ENCODE measurements around the gene DTX3.
A peak's percentile ranks its signal among the peaks of the same experiment; 100 is the strongest.

Gene DTX3

GRCh38 chr12:57620936-57621496 lies 16.4 kb downstream of the DTX3 start:
- no peak for DNase-seq

GRCh38 chr12:57621497-57622292 lies 17.1 kb downstream of the DTX3 start:
- peak; percentile 46 for DNase-seq

DNA sequence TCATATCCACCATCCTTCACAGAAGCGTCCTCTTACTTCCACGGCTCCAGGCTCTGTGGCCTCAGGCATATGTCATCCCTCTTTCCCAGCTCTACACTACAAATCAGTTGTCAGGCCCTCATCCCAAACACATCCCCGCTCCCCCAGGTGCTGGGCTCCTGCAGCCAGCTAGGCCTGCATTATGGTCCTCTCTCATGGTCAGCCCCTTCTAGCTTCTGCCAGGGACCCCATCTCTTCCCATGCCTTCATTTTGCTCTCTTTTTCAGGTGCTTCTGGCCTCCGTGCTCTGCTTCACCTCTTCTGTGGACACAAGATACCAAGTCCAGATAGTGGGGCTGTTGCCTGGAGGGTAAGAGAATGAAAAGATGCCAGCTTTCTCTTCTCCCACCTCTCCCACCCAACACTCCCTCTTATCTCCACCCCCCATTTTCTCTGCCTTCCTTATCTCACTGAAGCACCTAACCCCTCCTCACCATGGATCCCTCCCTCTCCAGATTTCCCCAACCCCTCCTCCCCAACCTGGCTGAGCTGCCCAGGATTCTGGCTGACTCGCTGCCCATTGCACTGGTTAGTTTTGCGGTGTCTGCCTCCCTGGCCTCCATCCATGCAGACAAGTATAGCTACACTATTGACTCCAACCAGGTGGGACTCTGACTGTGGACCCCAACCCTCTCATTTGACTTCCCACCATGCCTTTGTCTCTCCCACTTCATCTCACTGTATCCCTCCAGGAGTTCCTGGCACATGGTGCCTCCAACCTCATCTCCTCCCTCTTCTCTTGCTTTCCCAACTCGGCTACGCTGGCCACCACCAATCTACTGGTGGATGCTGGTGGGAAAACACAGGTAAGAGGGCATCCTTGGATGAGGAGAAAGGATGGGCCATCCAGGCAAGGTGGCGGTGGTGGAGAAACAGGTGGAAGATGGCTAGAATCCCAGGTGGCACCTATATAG lies 17.9 kb downstream of the DTX3 start:
- DNase-seq = no peak

DNA sequence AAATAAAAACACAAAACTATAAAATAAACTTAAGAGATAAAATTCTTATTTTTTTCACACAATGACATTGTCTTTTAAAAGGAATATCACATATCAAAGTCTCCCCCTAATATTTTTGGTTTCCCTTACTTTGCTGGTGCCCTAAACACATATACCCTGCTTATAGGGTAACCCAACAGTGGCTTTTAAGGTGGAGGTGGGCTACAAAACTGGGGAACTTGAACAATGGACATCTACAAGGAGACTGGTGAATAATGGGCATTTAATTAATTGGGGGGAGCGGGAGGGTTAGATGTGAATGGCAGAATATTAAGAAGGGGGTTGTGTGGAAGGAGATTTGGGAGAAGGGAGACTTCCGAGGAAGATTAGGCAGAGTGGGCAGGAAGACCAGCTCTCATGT lies 18.8 kb downstream of the DTX3 start:
- DNase-seq = no peak

DNA sequence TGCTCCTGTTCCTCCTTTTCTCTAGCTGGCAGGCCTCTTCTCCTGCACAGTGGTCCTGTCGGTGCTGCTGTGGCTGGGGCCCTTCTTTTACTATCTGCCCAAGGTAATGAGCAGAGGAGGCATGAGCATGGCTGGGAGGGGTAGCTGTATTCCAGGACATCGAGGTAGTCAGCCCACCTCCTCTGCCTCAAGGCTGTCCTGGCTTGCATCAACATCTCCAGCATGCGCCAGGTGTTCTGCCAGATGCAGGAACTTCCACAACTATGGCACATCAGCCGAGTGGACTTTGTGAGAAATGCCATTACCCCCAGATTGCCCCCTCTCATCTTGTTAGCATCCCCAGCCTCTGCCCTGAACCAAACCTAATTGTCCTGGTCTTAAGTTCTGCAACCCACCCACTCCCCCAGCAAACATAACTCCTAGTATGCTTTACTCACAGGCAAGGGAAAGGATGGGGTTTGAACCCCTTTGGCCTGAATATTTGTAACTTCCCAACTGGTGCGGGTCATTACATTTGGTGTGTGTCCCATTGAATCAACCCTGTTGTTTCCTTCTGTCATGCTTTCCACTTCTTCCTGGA lies 19.3 kb downstream of the DTX3 start:
- no peak for DNase-seq

DNA sequence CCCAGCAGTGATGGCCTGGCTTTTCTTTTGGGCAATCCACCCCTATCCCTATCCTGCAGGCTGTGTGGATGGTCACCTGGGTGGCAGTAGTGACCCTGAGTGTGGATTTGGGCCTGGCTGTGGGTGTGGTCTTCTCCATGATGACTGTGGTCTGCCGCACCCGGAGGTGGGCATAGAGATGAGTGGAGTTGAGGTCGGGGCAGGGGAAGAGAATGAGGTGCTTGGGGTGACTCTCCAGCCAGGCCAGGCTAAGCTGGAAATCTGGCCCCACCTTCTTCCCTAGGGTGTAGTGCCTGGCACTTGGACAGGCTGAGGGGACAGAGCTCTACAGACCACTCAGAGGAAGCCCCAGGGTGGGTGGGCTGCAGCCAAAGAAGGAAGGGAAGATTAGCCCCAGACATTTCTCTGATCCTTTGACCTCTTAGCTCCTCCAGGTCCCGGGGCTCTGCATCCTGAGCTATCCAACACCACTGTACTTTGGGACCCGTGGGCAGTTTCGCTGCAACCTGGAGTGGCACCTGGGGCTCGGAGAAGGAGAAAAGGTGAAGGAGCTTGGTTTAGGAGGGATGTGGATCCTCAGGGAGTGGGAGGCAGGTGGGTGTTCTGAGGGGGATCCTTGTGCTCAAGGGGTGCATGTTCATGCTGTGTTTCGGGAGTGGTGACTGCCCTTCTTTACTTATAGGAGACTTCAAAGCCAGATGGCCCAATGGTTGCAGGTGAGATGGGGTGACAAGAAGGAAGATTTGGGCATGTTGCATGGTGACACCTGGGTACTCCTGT lies 20.0 kb downstream of the DTX3 start:
- no peak for DNase-seq

- DNase-seq = no peak
These were observed 20.8 kb downstream of the DTX3 start for GRCh38 chr12:57625261-57626032.

DNA sequence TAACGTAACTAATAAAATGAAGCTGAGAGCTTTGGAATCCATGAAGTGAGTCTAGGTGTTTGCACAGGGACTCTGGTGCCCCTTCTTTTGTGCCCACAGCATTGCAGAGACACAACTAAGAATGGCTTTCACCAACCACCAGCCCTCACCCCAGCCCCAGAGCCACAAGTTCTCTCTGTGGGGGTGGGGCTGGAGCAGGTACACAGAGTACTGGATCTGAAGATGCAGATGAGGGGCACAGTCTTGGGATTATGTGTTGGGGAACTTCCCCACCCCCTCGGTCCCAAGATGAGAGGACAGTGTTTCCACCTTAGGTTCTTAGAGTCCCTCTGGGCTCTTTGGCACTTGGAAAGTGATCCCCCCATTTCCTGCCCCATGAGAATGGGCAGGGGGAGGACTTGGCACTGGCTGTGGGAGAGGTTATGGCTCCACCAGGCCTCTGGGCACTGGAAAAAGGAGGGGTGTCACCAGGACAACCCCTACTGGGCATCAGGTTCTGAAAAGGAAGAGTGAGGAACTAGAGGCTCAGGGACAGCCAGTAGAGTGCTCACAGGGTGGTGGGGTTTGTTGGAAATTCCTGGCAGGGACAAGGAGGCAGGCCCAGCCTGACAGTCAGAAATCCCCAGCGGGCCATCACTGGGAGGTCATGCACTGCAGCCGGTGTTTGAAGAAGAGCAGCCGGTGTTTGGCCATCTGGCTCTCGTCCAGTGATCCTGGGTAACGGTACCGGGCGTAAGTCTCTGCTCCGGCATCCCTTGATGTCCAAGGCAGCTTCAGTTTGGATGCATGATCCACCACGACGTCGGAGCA lies 21.7 kb downstream of the DTX3 start:
- DNase-seq = no peak

DNA sequence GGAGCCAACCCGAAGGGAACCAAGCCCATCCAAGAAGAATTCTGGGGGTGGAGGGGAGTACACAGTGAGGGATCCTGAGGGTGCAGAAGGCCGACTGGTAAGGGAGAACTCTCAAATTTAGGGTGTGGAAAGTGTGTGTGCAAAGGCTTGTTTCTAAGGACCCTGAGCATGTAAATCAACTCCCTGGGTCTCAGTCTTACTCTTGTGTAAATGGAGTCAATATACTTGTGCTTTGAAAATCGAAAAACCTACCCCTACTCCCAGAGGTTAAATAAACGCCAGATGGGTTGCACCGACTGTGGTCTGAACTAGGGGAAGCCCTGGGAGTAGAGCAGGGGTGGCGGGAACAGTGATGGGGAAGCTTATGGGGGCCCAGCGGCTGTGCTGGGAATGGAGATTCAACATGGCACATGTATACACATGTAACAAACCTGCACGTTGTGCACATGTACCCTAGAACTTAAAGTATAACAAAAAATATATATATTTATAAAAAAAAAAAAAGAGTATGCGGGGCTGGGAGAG lies 22.4 kb downstream of the DTX3 start:
- DNase-seq = no peak

GRCh38 chr12:57627501-57628279 lies 23.1 kb downstream of the DTX3 start:
- DNase-seq = no peak

DNA sequence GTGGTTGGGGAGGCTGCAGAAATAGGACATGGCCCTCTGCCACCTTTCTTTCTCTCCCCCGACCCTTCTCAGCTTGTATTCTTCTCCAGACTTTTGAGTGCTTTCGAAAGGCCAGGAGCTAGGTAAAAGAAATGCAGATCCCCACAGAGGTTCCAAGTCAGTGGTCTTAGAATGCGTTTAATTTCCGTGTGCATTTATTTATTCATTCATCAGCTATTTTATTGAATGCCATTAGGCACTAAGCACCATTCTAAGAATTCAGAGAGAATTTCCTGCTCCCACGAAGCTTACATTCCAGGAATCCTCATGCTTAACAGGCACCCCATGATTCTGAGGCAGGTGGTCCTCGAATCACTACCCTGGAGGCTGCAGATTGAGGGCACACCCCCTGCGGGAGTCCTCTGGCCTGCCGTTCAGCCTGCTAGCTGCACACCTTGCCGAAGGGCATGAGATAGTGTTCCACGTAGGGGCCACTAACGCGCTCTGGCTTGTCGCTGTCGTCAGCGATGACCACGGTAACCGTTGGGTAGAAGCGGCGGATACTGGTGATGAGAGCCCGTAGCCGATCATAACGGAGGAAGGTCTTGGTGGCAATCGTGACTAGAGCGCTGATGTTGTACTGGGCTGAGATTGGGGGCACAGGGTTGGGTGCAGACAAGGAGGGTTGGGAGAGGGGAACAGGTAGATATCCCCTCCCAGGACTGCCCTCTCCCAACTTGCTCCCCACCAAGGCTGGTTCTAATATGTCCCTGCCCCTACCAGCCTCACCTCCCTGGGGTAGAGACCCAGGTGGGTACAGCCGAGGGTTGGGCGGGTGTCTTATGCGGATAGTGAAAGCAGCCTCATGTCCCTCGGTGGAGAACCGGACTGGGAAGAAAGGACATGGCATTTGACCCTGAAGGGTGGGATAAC lies 23.9 kb downstream of the DTX3 start:
- no peak for DNase-seq

DNA sequence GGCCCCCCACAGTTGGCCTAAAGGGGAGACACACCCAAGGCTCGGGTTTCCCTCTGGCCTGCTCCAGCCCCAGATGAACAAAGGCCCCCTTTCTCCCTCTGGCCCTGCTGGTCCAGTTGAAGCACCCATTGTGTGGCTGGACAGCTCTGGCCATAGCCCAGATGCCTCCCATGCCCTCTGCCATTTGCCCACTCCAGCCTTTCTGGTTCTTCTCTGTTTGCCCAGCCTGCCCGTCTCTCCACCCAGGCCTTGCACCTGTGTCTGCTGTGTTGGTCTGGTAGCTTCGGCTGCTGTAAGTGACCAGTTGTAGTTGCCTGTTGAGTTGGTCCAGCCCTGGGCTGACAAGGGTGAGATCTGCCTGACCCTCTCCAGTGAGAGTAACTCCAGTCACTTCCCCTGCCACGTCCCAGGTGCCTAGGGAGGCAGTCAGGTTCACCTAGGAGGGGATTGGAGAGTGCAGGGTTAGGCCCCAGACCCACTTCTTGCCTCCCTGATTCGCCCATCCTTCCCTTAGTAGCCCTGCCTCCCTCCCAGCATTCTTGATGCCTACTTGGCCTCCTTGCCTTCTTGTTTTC lies 25.4 kb downstream of the DTX3 start:
- DNase-seq = no peak

DNA sequence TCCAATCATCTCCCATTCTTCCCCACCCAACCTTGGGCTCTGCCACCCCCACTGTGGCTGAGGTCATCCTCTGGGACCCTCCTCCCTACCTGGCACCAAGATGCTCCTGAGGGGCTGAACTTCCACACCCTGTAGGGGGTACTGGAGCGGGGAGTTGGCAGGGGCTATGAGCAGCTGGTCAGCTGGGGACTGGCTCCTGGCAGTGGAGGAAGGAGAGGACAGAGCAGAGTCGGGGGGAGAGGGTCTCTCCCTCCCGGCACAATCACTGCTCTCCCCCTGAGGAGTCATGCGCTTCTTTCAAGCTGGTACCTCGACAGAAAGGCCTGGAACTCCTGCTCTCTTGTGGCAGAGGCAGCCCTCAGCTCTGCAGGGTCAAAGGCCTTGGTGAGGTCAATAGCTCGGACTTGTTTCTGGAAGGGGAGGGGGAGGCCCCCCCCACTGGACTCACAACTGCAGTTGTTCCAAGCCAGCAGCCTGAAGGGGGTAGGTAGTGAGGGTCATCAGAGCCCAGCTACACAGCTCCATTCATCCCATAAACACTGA lies 26.3 kb downstream of the DTX3 start:
- no peak for DNase-seq

GRCh38 chr12:57631566-57632072 lies 27.0 kb downstream of the DTX3 start:
- DNase-seq = no peak

- no peak for DNase-seq
These were observed 27.7 kb downstream of the DTX3 start for GRCh38 chr12:57632073-57632957.
